ENCODE data around the gene PKNOX2. TPM values are rescaled to one million over a fixed set of nuclear protein-coding genes. Genes with fewer than 3 reads are reported as not detected.

Gene PKNOX2
- total RNA-seq, 3 donors from 2014 or later (not counting 1 experiment from before 2014, with no cell fraction given), result not detected

DNA sequence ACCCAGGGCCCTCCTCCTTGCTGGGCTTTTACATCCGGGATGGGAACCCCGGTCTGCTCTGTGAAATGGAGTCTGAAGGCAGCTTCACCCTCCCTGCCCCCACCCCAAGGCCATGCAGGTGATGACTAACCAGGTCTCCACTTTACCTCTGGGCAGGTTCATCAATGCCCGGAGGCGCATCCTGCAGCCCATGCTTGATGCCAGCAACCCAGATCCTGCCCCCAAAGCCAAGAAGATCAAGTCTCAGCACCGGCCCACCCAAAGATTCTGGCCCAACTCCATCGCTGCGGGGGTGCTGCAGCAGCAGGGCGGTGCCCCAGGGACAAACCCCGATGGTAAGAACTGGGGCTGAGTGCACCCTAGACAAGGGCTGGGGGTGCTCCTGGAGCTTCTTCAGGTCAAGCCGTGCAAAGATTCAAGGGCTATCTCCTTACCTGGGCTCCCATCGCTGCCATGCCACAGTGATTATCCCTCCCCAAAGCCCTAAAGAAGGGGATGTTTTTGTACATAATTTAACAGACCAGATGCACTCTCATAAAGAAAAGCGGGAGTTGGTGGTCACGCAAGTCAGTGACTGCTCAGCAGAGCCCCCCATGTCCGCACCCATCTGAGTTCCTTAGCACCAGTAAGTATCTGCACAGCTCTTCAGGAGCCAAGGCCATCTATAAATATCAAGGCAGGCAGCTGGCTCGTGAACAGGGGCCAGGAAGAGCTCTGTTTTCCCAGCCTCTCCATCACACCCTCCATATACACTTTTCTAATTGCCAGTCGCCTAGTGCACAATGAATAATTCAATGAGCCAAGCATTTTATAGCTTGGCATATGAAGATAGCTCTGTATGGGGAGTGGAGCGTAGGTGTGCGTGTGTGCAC is 265.5 kb downstream of the PKNOX2 start:
- DNase-seq (no peak), ATAC-seq (no peak)
- TF ChIP-seq, protein P1, sequence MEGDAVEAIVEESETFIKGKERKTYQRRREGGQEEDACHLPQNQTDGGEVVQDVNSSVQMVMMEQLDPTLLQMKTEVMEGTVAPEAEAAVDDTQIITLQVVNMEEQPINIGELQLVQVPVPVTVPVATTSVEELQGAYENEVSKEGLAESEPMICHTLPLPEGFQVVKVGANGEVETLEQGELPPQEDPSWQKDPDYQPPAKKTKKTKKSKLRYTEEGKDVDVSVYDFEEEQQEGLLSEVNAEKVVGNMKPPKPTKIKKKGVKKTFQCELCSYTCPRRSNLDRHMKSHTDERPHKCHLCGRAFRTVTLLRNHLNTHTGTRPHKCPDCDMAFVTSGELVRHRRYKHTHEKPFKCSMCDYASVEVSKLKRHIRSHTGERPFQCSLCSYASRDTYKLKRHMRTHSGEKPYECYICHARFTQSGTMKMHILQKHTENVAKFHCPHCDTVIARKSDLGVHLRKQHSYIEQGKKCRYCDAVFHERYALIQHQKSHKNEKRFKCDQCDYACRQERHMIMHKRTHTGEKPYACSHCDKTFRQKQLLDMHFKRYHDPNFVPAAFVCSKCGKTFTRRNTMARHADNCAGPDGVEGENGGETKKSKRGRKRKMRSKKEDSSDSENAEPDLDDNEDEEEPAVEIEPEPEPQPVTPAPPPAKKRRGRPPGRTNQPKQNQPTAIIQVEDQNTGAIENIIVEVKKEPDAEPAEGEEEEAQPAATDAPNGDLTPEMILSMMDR (IDR thresholded peaks at IDR 0.05), result no peak
- Mint-ChIP-seq H3K36me3 (no peaks in the 10 kb centered on the region), H3K27ac (no peak overlapping the region), H3K4me3 (no peak overlapping the region), H3K4me1 (peaks cover 6 to 13% of the 10 kb centered on the region in 2 donors), H3K9me3 (no peaks in the 10 kb centered on the region), H3K27me3 (ENCODE audit: low read depth in 2 of 2) (peaks cover 10 to 12% of the 10 kb centered on the region in 2 donors)
- intact Hi-C loops (cut with micrococcal nuclease), result no loop called here
- Histone ChIP-seq H3K27ac (ENCODE audit: low read length) (no peak overlapping the region), H3K9me3 (ENCODE audit: control insufficient read depth, insufficient read depth, low read length) (no peaks in the 10 kb centered on the region), H3K4me1 (ENCODE audit: control insufficient read depth, insufficient read depth, low read length) (no peaks in the 10 kb centered on the region), H3K27me3 (ENCODE audit: control insufficient read depth, insufficient read depth, low read length) (no peaks in the 10 kb centered on the region), H3K36me3 (ENCODE audit: control insufficient read depth, insufficient read depth, low read length) (no peaks in the 10 kb centered on the region), H3K4me3 (ENCODE audit: low read length) (no peak overlapping the region)
- 87% methylated on average over 18 of the region's 18 CpGs for WGBS (ENCODE audit: insufficient coverage)

DNA sequence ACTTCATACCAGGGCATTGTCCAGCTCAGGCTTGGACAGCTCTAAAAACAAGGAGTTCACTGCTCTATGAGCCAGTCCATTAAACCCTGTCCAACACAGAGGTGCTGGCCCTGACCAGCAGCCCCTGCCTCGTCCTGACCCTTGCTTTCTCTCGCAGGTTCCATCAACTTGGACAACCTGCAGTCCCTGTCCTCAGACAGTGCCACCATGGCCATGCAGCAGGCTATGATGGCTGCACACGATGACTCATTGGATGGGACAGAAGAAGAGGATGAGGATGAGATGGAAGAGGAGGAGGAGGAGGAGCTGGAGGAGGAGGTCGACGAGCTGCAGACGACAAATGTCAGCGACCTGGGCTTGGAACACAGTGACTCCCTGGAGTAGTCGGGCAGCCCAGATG is 266.5 kb downstream of the PKNOX2 start:
- no peak overlapping the region for H3K27ac Mint-ChIP-seq
- Histone ChIP-seq H3K27me3 (ENCODE audit: control insufficient read depth, insufficient read depth, low read length) (no peaks in the 10 kb centered on the region), H3K4me1 (ENCODE audit: control insufficient read depth, insufficient read depth, low read length) (no peaks in the 10 kb centered on the region), H3K27ac (ENCODE audit: low read length) (no peak overlapping the region), H3K36me3 (ENCODE audit: control insufficient read depth, insufficient read depth, low read length) (no peaks in the 10 kb centered on the region), H3K4me3 (ENCODE audit: low read length) (no peak overlapping the region), H3K9me3 (ENCODE audit: control insufficient read depth, insufficient read depth, low read length) (no peaks in the 10 kb centered on the region)
- H3K9me3 Mint-ChIP-seq, result no peaks in the 10 kb centered on the region
- no peaks in the 10 kb centered on the region for H3K36me3 Mint-ChIP-seq
- DNase-seq, result no peak
- no peak overlapping the region for H3K4me3 Mint-ChIP-seq
- intact Hi-C loops (cut with micrococcal nuclease), result no loop called here
- 85% methylated on average over 8 of the region's 8 CpGs for WGBS (ENCODE audit: insufficient coverage)
- H3K4me1 Mint-ChIP-seq, result peaks cover 6 to 13% of the 10 kb centered on the region in 2 donors
- no peak for ATAC-seq
- peaks cover 10 to 12% of the 10 kb centered on the region in 2 donors for H3K27me3 Mint-ChIP-seq (ENCODE audit: low read depth in 2 of 2)
- TF ChIP-seq, protein P1 (IDR thresholded peaks at IDR 0.05), result no peak

DNA sequence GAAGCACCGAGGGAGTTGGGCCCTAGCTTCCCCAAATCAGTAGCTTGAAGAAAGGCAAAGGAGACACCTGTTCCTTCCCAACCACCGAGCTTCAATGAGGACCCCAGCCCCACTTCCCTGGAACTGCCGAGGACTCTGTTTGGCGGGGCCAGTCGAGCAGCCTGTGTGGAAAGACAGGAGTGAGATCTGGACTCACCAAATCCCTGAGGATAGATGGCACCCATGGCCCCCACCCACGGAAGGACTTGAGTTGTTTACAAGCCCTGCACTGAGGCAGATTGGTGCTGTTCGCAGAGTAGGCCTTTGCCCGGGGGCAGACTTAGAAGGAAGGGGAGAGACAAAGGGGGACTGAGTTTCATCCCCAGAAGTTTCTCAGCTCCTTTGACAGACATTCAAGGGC is 266.9 kb downstream of the PKNOX2 start:
- TF ChIP-seq, protein P1 (IDR thresholded peaks at IDR 0.05), result no peak
- Mint-ChIP-seq H3K9me3 (no peaks in the 10 kb centered on the region), H3K27ac (no peak overlapping the region), H3K36me3 (no peaks in the 10 kb centered on the region), H3K4me3 (no peak overlapping the region), H3K4me1 (peaks cover 6 to 13% of the 10 kb centered on the region in 2 donors), H3K27me3 (ENCODE audit: low read depth in 2 of 2) (peaks cover 9 to 10% of the 10 kb centered on the region in 2 donors)
- intact Hi-C loops (cut with micrococcal nuclease), result no loop called here
- WGBS (ENCODE audit: insufficient coverage), result 91% methylated on average over 8 of the region's 8 CpGs
- H3K4me1 ChIP-seq (ENCODE audit: control insufficient read depth, insufficient read depth, low read length), result no peaks in the 10 kb centered on the region
- no peak for DNase-seq
- H3K4me3 ChIP-seq (ENCODE audit: low read length), result no peak overlapping the region
- H3K9me3 ChIP-seq (ENCODE audit: control insufficient read depth, insufficient read depth, low read length), result no peaks in the 10 kb centered on the region
- no peaks in the 10 kb centered on the region for H3K36me3 ChIP-seq (ENCODE audit: control insufficient read depth, insufficient read depth, low read length)
- no peaks in the 10 kb centered on the region for H3K27me3 ChIP-seq (ENCODE audit: control insufficient read depth, insufficient read depth, low read length)
- ATAC-seq, result no peak
- H3K27ac ChIP-seq (ENCODE audit: low read length), result no peak overlapping the region

Measured in natural killer cell (primary cell).